Esophagus squamous epithelium (tissue), 4 donors: ENCODE measurements around the gene GRK2.
"Not testable (repeated sequence)": the region's sequence is repeated elsewhere in the genome, so short reads cannot be mapped to it uniquely, and the experiment has no call there.

Experiments
- CTCF ChIP-seq, 6 experiments: fragments of 450-650 bp in 4 of 6; fragments of 200-600 bp in 2 of 6; sonication (generic) in 2 of 6; IDR thresholded peaks; one replicate each; pipeline ENCODE4 v1.5.1; 2016 to 2019; ENCODE audit warnings: antibody characterized with exemption in 6 of 6, mild to moderate bottlenecking in 4 of 6, moderate library complexity in 4 of 6
- POLR2A ChIP-seq, 4 donors: fragments of 450-650 bp; IDR thresholded peaks; one replicate each; pipeline ENCODE4 v1.6.1; 2017; ENCODE audit warnings: antibody characterized with exemption in 4 of 4, mild to moderate bottlenecking in 4 of 4, moderate library complexity in 3 of 4

GRCh38 chr11:67318876-67319275 is 52.6 kb downstream of the GRK2 start:
- not testable (repeated sequence) for TF ChIP-seq POLR2A, CTCF (IDR thresholded peaks at IDR 0.05)
